Gastroesophageal sphincter (tissue), 3 donors: ENCODE results near the gene DHX57.

Experiments
- EP300 ChIP-seq: sonication (generic); formaldehyde crosslinking; IDR thresholded peaks from one replicate; pipeline ENCODE4 v1.6.1; 2017; ENCODE audit warnings: antibody characterized with exemption, mild to moderate bottlenecking
- TF ChIP-seq, protein P1 (sequence below), 4 experiments: fragments of 200-600 bp in 2 of 4; fragments of 450-650 bp in 2 of 4; sonication (generic) in 1 of 4; IDR thresholded peaks; one replicate each; pipeline ENCODE4 v1.5.1; 2017 to 2019; ENCODE audit warnings: antibody characterized with exemption in 4 of 4, mild to moderate bottlenecking in 2 of 4, moderate library complexity in 2 of 4

DNA sequence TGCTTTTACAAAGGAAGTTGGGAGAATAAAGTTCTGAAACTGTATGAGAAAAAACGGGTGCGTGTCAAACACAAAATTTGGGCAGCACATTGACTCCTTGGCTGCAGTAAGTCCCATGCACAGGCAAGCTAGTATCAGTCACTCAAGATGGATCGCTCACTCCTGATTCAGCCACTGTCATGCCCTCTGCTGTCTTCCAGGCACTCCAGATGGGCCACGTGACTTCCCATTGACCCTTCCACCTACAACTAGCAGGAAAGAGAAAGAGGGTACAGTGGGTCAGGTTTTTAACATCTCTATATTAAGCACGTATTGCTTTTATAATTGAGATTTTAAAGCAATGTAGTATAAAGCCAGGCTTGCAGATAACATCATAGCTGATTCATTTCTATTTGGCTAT lies 22.5 kb upstream of the DHX57 start:
- TF ChIP-seq, protein P1, sequence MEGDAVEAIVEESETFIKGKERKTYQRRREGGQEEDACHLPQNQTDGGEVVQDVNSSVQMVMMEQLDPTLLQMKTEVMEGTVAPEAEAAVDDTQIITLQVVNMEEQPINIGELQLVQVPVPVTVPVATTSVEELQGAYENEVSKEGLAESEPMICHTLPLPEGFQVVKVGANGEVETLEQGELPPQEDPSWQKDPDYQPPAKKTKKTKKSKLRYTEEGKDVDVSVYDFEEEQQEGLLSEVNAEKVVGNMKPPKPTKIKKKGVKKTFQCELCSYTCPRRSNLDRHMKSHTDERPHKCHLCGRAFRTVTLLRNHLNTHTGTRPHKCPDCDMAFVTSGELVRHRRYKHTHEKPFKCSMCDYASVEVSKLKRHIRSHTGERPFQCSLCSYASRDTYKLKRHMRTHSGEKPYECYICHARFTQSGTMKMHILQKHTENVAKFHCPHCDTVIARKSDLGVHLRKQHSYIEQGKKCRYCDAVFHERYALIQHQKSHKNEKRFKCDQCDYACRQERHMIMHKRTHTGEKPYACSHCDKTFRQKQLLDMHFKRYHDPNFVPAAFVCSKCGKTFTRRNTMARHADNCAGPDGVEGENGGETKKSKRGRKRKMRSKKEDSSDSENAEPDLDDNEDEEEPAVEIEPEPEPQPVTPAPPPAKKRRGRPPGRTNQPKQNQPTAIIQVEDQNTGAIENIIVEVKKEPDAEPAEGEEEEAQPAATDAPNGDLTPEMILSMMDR (IDR thresholded peaks at IDR 0.05): no peak
- TF ChIP-seq EP300: no peak
